Sigmoid colon (tissue), 4 donors: ENCODE results near the gene FBXO2.

ENCODE experiments used
- EP300 ChIP-seq, 4 donors: sonication (generic); formaldehyde crosslinking; IDR thresholded peaks; one replicate each; pipeline ENCODE4 v1.6.1; 2017; ENCODE audit warnings: antibody characterized with exemption in 4 of 4
- POLR2A ChIP-seq, 2 donors: fragments of 450-650 bp; IDR thresholded peaks; one replicate each; pipeline ENCODE4 v1.6.1; 2016; ENCODE audit warnings: antibody characterized with exemption in 2 of 2, mild to moderate bottlenecking in 2 of 2, moderate library complexity in 2 of 2
- POLR2AphosphoS5 ChIP-seq, 4 donors: sonication (generic); formaldehyde crosslinking; IDR thresholded peaks; one replicate each; pipeline ENCODE4 v1.6.1; 2017; ENCODE audit warnings: antibody characterized with exemption in 4 of 4
- TF ChIP-seq, protein P1 (sequence below), 4 experiments: fragments of 450-650 bp in 3 of 4; fragments of 200-600 bp in 1 of 4; IDR thresholded peaks; one replicate each; pipeline ENCODE4 v1.5.1; 2016 to 2019; ENCODE audit warnings: antibody characterized with exemption in 4 of 4, mild to moderate bottlenecking in 3 of 4, moderate library complexity in 2 of 4

DNA sequence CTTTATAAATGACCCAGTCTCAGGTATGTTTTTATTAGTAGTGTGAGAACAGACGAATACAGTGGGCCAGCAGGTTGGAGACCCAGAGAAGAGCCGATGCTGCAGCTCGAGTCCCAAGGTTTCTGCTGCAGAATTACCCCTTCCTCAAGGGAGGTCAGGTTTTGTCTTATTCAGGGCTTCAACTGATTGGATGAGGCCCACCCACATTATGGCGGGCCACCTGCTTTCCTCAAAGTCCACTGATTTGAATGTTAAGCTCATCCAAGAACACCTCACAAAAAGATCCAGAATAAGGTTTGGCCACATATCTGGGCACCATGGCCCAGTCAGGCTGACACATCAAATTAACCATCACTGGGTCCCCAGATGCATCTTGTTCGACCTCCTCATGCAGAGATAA is 40.9 kb downstream of the FBXO2 start:
- TF ChIP-seq POLR2A (IDR thresholded peaks at IDR 0.05) = no peak
- TF ChIP-seq, protein P1, sequence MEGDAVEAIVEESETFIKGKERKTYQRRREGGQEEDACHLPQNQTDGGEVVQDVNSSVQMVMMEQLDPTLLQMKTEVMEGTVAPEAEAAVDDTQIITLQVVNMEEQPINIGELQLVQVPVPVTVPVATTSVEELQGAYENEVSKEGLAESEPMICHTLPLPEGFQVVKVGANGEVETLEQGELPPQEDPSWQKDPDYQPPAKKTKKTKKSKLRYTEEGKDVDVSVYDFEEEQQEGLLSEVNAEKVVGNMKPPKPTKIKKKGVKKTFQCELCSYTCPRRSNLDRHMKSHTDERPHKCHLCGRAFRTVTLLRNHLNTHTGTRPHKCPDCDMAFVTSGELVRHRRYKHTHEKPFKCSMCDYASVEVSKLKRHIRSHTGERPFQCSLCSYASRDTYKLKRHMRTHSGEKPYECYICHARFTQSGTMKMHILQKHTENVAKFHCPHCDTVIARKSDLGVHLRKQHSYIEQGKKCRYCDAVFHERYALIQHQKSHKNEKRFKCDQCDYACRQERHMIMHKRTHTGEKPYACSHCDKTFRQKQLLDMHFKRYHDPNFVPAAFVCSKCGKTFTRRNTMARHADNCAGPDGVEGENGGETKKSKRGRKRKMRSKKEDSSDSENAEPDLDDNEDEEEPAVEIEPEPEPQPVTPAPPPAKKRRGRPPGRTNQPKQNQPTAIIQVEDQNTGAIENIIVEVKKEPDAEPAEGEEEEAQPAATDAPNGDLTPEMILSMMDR (IDR thresholded peaks at IDR 0.05) = no peak
- TF ChIP-seq EP300 (IDR thresholded peaks at IDR 0.05) = no peak
- TF ChIP-seq POLR2AphosphoS5 (IDR thresholded peaks at IDR 0.05) = no peak
